Fibroblast of lung (primary cell): ENCODE data around the gene NRG2.

Experiments used
- EZH2 ChIP-seq: IDR thresholded peaks from 2 replicates; pipeline ENCODE4 v1.5.1; 2012; ENCODE audit warnings: low read length, control low read depth, mild to moderate bottlenecking; ENCODE audit errors: missing control alignments
- TF ChIP-seq, protein P1 (sequence below), 2 donors: IDR thresholded peaks in 1 of 2; conservative IDR thresholded peaks in 1 of 2; 1 replicate in 1 of 2; 2 replicates in 1 of 2; pipeline ENCODE4 v1.5.1; 2011 to 2012; ENCODE audit warnings: low read length in 2 of 2, control low read depth in 1 of 2, inconsistent platforms in 1 of 2, low read depth in 1 of 2, mild to moderate bottlenecking in 1 of 2

DNA sequence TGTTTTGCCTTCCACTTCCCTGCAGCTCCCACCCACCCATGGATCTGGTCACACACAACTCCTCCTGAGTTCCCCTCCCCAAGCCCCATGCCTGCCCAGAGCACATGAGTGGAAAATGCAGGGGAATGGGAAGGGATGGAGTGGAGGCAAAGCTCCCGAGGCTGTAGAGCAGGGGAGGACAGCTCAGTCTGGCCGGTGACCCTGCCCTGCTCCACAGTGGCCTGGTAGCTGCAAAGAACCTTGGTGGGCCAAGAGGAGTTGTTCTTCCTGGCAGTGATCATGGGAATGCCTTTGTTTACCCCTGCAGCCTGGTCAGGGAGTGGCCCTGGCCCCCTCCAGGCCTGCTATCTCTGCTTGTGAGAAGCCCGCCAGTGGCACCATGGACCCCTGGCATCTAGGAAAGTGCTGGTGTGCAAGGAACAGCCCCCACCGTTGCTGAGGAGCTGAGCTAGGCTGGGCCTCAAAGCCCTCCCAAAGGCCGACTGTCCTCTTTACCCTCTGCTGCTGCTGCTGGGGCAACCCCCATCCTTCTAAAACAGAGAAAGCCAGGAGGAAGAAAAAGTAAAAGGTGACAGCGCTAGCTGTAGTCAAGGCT, 187.1 kb downstream of the NRG2 start:
- TF ChIP-seq, protein P1, sequence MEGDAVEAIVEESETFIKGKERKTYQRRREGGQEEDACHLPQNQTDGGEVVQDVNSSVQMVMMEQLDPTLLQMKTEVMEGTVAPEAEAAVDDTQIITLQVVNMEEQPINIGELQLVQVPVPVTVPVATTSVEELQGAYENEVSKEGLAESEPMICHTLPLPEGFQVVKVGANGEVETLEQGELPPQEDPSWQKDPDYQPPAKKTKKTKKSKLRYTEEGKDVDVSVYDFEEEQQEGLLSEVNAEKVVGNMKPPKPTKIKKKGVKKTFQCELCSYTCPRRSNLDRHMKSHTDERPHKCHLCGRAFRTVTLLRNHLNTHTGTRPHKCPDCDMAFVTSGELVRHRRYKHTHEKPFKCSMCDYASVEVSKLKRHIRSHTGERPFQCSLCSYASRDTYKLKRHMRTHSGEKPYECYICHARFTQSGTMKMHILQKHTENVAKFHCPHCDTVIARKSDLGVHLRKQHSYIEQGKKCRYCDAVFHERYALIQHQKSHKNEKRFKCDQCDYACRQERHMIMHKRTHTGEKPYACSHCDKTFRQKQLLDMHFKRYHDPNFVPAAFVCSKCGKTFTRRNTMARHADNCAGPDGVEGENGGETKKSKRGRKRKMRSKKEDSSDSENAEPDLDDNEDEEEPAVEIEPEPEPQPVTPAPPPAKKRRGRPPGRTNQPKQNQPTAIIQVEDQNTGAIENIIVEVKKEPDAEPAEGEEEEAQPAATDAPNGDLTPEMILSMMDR (conservative IDR thresholded peaks at IDR 0.05 in 1 of 2, IDR thresholded peaks at IDR 0.05 in 1 of 2; ENCODE audit: low read depth in 1 of 2, low read length in 2 of 2) = no peak
- no peak for TF ChIP-seq EZH2
